Kidney (tissue), 14 donors: ENCODE results near the gene RPS6KA3. TPM values are rescaled to one million over a fixed set of nuclear protein-coding genes. Genes with fewer than 3 reads are reported as not detected.

Experiments
- DNase-seq, 5 donors: peaks; one replicate each; pipeline ENCODE4 v3.0.0-alpha.2; 2013 to 2020
- FAIRE-seq: peaks from 2 replicates; lab custom pipeline; 2012; peaks lifted over from hg19 to GRCh38; lab: Jason Lieb, UNC
- H3K27ac ChIP-seq, 2 donors: one replicate each; pipeline ENCODE4 v1.7.0; 2013; ENCODE audit warnings: low read depth in 2 of 2, low read length in 2 of 2, inconsistent platforms in 1 of 2
- H3K27me3 ChIP-seq: one replicate; pipeline ENCODE4 v1.7.1; 2013; ENCODE audit warnings: low read length, inconsistent platforms; ENCODE audit not compliant: control insufficient read depth, insufficient read depth
- H3K36me3 ChIP-seq, 3 donors: one replicate each; pipeline versions ENCODE4 v1.7.0 to v1.7.1; 2013; ENCODE audit warnings: low read length in 3 of 3, control low read depth in 1 of 3, inconsistent platforms in 1 of 3; ENCODE audit not compliant: insufficient read depth in 3 of 3, control insufficient read depth in 2 of 3
- H3K4me1 ChIP-seq, 3 donors: one replicate each; pipeline versions ENCODE4 v1.7.0 to v1.7.1; 2013; ENCODE audit warnings: low read length in 3 of 3, inconsistent platforms in 1 of 3, low read depth in 1 of 3; ENCODE audit not compliant: control insufficient read depth in 2 of 3, insufficient read depth in 2 of 3
- H3K4me3 ChIP-seq, 3 donors: one replicate each; pipeline versions ENCODE4 v1.7.0 to v1.8.1; 2013; ENCODE audit warnings: low read length in 3 of 3, control low read depth in 1 of 3, inconsistent platforms in 1 of 3
- H3K9ac ChIP-seq, 3 donors: one replicate each; pipeline versions ENCODE4 v1.7.0 to v1.7.1; 2013; ENCODE audit warnings: low read length in 3 of 3, control low read depth in 1 of 3, inconsistent platforms in 1 of 3
- H3K9me3 ChIP-seq, 3 donors: one replicate each; pipeline versions ENCODE4 v1.7.0 to v1.7.1; 2013; ENCODE audit warnings: low read length in 3 of 3, control low read depth in 1 of 3, inconsistent platforms in 1 of 3; ENCODE audit not compliant: control insufficient read depth in 2 of 3, insufficient read depth in 1 of 3
- CTCF ChIP-seq: IDR thresholded peaks from 3 replicates; pipeline ENCODE4 v1.5.1; 2012; ENCODE audit warnings: mild to moderate bottlenecking, moderate library complexity, borderline replicate concordance; ENCODE audit not compliant: insufficient read depth; ENCODE audit errors: extremely low read depth
- intact Hi-C: fragments of 100-400 bp; cut with DNase I; formaldehyde crosslinking; loops from one replicate; pipeline ENCODE4 v1.11.1; 2022
- polyA plus RNA-seq: library from polyadenylated mRNA; stranded (reverse); fragments of 350-450 nt; fragmentation: Illumina TruSeq; extraction: RNeasy Lipid Tissue Mini Kit (QIAGEN cat#74804); gene quantifications from one replicate; pipeline ENCODE4 v1.2.3, GENCODE V29; 2014; ENCODE audit warnings: low read depth, low replicate concordance; ENCODE audit not compliant: insufficient read depth
- total RNA-seq: library from RNA; stranded (reverse); fragmentation: NEBNext Ultra II Directional; extraction: Animal tissue kit (Norgen Biotek cat#: 25700); gene quantifications from one replicate; pipeline ENCODE4 v1.2.1, GENCODE V29; 2021
- donor health status: control.
- donor health status: control.
- donor health status: control.
- donor health status: control.
- donor health status: control.
- donor health status: DM: yes; HTN: yes; CAD: no.
- donor health status: Normal renal cell carcinoma (clear cell type).

Gene RPS6KA3
- total and polyA plus RNA-seq, 2 donors from 2014 or later: 9.9 to 42.8 TPM

- no peak for FAIRE-seq
- TF ChIP-seq CTCF: no peak
- intact Hi-C loops: no loop called here
- DNase-seq: no peak
- Histone ChIP-seq H3K36me3 (no peaks in the 10 kb centered on the region), H3K4me1 (peaks cover 0 to 2% (median 0%) of the 10 kb centered on the region in 3 donors), H3K27ac (no peak overlapping the region), H3K9me3 (no peaks in the 10 kb centered on the region), H3K27me3 (no peaks in the 10 kb centered on the region), H3K9ac (no peak overlapping the region), H3K4me3 (no peak overlapping the region)
Observed at GRCh38 chrX:20248592-20249192, 18.0 kb downstream of the RPS6KA3 start.

GRCh38 chrX:20244931-20245330 is 21.8 kb downstream of the RPS6KA3 start:
- intact Hi-C loops: no loop called here
- Histone ChIP-seq H3K4me3 (no peak overlapping the region), H3K9me3 (no peaks in the 10 kb centered on the region), H3K36me3 (no peaks in the 10 kb centered on the region), H3K9ac (no peak overlapping the region), H3K27ac (no peak overlapping the region), H3K4me1 (no peaks in the 10 kb centered on the region), H3K27me3 (no peaks in the 10 kb centered on the region)
- no peak for FAIRE-seq
- no peak for TF ChIP-seq CTCF
- DNase-seq: no peak

- Histone ChIP-seq H3K9me3 (no peaks in the 10 kb centered on the region), H3K4me1 (no peaks in the 10 kb centered on the region), H3K4me3 (no peak overlapping the region), H3K36me3 (no peaks in the 10 kb centered on the region), H3K27ac (no peak overlapping the region), H3K9ac (no peak overlapping the region), H3K27me3 (no peaks in the 10 kb centered on the region)
- FAIRE-seq (no peak), DNase-seq (no peak)
- TF ChIP-seq CTCF: no peak
- intact Hi-C loops: no loop called here
Observed at GRCh38 chrX:20240201-20240600, 26.5 kb downstream of the RPS6KA3 start.

- Histone ChIP-seq H3K36me3 (no peaks in the 10 kb centered on the region), H3K4me1 (no peaks in the 10 kb centered on the region), H3K9ac (no peak overlapping the region), H3K9me3 (no peaks in the 10 kb centered on the region), H3K27me3 (no peaks in the 10 kb centered on the region), H3K27ac (no peak overlapping the region), H3K4me3 (no peak overlapping the region)
- no peak for TF ChIP-seq CTCF
- FAIRE-seq: no peak
- DNase-seq: no peak
- intact Hi-C loops: no loop called here
Observed at GRCh38 chrX:20237864-20238263, 28.8 kb downstream of the RPS6KA3 start.
